Stimulated activated CD4-positive, alpha-beta T cell treated with anti-CD3 and anti-CD28 coated beads, Interleukin-1b, Interleukin-23, amount 100 ng/mL, for 24 hours (primary cell): ENCODE data around the gene ZNF772.

ENCODE experiments used
- DNase-seq, 4 experiments: peaks; one replicate each; pipeline ENCODE4 v3.0.0-alpha.2; 2020; ENCODE audit warnings: low read depth in 4 of 4, low spot score in 1 of 4

The ZNF772 gene

GRCh38 chr19:57435062-57435978, 42.0 kb downstream of the ZNF772 start, which contains the start of gene ZNF749:
TSS of gene ZNF749 (plus strand) at chr19:57435325. CDS start at chr19:57435579, 254 bp downstream.
- DNase-seq: peak; percentile 84 to 94 (median 92)

GRCh38 chr19:57434386-57435061, 42.8 kb downstream of the ZNF772 start:
- peak in 1 of 4 experiments; percentile 3 for DNase-seq

DNA sequence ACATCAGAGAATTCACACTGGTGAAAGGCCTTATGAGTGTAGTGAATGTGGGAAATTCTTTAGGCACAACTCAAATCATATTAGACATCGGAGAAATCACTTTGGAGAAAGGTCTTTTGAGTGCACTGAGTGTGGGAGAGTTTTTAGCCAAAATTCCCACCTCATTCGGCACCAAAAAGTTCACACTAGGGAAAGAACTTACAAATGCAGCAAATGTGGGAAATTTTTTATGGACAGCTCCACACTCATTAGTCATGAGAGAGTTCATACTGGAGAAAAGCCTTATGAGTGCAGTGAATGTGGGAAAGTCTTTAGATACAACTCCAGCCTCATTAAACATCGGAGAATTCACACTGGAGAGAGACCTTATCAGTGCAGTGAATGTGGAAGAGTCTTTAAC, 56.3 kb downstream of the ZNF772 start:
- DNase-seq: no peak

- no peak for DNase-seq
Observed at GRCh38 chr19:57419439-57419838, 57.9 kb downstream of the ZNF772 start.
